ENCODE results near the gene OTUB2.

OTUB2 gene

DNA sequence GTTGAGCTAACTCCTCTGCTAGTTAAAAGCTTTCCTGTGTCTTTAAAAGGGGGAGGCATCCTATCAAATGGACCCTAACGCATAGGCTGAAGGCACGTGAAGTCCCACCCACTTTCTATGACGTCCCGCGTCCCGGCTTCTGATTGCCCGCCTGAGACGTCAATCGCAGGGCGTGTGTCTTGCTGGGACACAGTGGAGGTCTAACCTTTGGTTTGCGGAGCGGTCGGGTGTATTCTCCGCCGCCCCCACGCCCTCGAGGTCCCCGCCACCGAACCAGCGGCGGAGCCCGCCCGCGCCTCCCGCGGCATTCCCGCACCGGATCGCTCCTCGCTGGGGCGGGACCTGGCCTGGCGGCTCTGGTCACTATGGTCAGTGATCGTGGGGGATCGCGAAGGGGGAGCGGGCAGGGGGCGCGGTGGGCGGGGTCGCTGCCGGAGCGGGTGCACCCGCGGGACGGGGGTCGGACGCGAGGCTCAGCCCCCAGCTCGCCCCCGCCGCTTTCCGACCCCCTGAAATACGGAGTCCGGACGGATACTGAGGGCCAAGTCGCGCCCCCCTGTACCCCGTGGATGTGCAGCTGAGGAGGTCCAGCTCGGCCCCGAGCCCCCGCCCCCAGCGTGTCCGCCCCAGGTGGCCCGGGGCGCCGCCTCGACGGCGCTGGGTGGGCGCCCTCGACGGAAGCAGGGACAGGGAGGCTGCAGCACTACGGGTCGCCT lies at the start of gene OTUB2:
Gene OTUB2, plus strand, starts transcription at position 168 of the 716 bp plus-strand sequence. Its CDS starts 198 bp downstream, at position 366.
- peak; percentile 97 to 100 for DNase-seq

DNA sequence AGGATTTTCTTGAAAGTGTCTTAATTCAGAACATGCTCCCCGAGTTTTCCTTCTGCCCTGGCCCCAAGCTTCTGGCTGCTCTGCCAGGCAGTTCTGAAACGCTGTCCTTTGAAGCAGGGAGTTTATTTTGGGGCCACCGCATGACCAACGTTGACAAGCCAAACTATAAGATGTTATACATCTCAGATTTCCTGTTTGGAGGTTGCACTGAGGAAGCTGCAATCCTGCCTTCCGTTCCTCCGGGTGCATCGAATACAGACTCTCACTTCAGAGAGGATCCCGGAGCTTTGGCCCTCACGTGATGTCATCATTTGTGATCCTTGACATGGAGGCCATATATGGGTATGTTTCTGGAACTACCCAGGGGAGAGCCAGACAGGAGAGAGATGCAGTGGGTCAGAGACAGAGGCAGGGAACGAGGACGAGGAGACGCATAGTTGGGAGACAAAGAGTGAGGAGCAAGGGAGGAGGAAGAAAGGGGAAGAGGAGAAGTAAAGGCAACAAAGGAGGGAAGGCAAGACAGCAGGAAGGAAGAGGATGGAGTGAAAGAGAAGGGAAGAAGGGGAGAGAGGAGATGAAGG lies 49.6 kb upstream of the OTUB2 start, which contains the start of gene ASB2:
Gene ASB2, minus strand, starts transcription at position 94 of the 581 bp plus-strand sequence. CDS start 12,031 bp downstream, outside the sequence.
- no peak for DNase-seq

DNA sequence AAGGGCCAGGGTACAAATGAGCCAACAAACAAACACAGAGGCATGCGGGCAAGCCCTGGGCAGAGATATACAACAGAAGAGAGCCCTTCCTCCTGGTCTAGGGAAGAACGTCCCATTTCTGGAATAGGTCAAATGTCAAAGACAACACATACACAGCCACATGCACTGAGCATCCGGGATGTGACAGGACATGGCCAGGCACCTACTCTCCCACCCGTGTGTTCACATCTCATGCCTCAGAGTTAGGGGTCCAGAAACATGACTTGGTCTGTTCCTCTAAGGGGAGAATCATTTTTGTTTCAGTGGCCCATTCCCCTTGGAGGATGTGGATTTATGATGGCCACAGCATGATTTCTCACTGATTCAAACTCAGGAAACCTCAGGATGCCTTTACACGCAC lies 49.0 kb upstream of the OTUB2 start:
- DNase-seq = no peak

DNA sequence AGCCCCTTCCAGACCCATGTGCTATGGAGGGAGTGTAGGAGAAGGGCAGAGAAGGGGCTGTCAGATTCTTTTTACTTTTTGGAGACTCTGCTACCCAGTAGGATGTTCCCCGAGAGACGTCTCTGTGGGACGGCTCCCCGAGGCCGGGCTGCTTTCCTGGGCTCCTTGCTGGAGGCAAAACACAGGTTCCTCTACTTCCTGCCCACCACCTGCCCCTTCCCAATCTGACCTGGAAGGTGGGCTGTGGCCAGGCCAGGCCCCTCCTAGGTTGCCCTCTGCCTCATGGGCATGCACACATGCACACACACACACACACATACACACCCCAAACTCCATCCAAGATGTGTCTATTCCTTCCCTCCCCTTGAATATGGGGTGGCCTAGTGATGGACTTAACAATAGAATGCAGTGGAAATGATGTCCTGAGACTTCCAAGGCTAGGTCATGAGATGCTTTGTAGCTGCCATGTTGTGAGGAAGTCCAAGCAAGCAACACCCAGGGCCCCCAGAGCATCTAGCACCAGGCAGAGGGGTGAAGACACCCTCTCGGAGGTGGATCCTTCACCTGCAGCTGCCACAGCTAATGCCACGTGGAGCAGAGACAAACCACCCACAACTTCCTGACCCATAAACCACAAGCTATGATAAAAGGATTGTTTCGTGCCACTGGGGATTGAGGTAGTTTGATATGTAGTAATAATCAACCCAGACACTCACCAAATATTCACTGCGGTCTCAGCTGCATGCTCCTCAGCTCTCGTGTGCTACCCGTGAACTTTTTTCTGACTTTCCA lies 48.2 kb upstream of the OTUB2 start:
- no peak for DNase-seq

DNA sequence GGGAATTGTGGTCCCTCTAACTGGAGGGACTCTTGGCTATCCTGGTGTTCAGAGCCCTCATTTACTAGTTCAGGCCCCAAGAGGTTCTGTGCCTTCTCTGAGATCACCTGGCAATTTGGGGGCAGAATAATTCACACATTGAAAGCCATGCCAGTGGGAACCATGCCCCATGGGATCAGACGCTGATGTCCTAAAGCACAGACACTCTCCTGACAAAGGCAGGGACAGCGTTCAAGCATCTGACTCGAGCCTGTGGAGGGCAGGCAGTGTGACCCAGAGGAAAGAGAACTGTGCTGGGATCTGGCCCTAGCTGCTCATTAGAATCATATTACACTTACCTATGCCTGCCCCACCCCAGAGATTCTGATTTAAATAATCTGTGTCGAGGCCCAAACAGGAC lies 47.4 kb upstream of the OTUB2 start:
- DNase-seq = no peak

DNA sequence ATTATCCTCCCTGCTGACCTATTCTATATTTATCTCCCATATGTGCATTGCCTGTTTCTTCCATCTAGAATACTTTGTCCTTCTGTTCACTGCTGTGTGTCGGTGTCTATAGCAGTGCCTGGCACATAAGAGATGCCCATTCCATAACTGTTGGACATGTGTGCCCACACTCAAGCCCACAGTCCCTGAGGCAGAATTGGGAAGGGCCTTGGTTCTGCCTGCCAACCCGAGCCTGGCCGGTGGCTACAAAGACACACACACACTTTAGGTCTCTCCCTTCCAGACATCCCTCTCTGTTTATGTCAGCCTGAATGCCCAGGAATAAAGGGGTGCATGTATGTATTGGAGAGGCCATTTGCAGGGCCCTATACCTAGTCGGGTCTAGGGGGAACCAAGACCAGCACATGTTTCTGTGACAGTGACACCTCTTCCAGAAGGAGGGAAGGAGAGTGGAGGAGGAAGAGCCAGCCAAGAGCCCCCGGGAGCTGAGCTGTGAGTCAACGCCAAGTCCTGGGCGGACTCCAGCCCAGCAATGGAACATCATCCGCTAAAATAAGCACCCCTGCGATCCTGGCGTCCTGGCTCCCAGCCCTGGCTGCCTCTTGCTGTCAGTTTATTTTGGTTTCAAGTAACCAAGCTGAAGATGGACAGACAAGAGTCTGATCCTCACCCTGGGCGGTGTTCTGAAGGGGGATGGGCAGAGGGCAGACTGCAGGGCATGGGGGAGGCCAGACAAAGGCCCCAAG lies 45.5 kb upstream of the OTUB2 start:
- no peak for DNase-seq

DNA sequence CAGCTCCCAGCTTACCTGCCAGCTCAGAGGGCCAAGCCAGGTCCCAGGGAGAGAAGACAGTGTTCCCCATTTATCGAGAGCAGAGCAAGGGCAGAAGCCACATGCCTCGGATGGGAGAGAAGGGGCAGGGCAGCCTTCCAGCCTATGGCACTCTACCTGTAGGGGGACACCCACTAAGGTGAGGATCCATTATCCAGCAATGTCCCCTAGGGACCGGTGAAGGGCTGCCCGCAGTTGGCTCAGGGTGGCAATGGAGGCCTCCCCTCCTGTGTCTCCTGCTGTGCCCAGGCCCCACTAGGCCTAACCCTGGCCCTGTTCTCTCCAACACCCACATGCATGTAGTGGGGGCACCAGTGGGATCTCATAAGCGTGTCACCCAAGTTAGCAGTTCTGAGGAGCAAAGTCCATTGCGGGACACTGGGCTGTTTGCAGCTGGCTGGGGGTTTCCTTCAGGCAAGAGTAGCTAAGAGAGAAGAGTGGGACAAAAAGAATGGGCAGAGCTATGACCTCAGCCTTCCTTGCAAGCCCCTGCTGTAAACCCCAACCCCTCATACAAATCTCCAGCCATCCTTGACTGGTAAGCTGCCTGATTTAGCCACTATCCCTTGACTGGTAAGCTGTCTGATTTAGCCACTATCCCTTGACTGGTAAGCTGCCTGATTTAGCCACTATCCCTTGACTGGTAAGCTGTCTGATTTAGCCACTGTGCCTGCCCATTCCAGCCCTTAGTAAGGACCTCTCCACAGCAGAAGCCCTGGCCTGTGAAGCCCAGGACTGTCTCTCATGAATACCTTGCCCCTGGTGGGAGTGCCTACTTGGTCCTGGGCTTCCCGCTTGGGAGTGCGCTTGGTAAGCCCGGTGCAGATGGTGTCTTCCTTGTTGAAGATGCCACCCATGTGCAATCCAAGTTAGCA lies 44.6 kb upstream of the OTUB2 start:
- no peak for DNase-seq

DNA sequence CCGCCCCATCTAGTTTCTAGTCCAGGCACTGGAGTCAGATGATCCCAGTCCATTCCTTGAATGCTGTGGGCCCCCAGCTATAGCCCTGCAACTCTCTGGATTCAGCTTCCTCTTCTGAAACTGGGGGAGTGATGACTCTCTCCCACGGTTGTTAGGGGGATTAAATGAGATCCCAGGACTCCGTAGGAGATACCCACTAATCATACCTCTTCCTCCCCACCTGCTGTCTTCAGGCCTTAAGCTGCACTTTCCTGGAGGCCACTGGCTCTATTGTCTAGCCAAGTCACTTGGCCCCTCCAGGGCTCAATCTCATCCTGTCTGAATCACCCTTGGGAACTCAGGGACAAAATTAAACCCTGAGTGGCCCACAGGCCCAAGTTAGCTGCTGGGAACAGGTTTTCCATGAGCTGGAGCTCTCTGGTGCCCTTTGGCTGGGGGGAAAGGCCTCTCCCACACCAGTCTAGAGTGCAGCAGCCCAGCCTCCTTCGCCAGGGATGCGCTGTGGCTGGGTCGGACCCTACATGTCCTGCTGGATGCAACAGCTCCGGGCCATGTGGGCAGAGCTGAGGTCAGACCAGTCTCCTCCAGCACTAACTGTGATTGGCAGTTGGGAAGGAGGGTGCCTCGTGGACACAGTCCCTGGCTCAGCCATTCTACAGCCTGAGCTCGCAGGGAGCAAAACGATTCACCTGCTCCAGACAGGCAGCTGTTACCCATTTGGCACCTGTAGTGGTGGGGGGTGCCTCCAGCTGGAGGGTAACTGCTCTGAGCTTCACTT lies 43.7 kb upstream of the OTUB2 start:
- DNase-seq = no peak

DNA sequence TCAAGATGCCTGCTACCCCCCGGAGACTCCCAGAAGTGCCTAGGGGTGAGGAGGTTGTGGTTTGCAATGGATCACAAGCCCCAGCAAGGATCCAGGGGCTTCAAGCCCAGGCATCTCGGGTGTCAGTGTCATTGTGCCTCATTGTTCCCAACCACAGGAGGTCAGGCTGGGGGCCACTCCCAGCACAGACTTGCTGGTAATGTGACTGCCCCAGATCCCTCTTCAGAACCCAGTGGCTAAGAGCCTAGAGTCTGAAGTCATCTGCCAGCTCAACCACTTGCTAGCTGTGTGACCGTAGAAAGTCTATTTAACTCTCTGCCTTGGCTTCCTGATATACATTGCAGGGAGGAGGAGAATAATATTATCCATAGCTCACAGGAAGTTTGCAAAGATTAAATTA lies 42.1 kb upstream of the OTUB2 start:
- no peak for DNase-seq

DNA sequence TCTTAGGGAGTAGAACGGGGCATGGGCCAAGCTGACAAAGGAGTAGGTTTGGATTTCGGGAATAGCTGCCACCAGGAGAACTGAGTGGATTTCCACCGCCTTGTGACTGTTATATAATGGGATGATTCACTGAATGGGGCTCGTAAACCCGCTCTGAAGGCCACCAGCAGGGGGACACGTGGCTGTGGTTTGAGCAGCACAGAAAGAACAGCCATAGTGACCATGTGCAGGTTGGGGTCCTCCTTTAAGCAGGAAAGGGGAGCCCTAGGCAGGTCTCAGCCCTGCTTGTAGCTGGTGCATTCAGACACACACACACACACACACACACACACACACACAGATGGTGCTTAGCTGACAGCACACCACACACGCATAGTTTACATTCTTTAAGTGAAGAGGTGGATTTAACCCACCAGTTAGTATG lies 41.1 kb upstream of the OTUB2 start:
- no peak for DNase-seq

DNA sequence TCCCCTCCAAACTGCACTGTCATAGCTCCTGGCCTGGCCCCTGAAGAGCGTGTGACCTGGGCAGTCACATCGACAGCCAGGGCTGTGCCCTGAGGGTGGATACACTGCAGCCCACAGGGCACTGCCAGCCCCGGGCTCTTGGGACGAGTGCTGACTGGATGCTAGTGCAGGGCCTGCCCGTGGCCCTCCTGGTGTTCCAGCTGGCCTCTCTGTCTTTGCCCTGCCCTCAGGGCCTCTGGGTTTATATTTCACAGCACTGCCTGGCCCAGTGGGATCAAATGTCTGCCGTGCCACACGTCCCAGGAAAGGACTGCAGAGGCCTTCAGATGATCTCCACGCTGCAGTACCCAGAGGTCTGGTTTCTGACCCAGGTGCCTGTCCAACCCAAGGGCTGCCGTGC lies 39.2 kb upstream of the OTUB2 start:
- DNase-seq = no peak

DNA sequence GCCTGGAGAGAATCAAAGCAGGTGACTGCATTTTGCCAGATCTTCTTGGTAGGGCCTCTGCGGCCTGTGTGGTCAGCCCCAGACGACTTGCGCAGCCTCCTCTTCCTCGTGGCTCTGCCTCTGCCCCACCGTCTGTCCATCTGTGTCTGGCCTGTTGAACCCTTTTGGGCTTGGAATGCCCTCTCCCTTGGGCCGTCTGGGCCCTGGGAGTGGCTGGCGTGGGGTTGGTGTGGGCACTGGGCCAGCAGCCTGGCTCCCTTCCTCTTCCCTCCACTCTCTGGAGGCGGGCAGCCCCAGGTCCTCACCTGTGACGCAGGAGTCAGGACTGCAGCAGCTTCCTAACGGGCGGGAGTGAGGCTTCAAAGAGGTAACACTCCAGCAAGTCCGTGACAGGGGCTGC lies 38.8 kb upstream of the OTUB2 start:
- no peak for DNase-seq

DNA sequence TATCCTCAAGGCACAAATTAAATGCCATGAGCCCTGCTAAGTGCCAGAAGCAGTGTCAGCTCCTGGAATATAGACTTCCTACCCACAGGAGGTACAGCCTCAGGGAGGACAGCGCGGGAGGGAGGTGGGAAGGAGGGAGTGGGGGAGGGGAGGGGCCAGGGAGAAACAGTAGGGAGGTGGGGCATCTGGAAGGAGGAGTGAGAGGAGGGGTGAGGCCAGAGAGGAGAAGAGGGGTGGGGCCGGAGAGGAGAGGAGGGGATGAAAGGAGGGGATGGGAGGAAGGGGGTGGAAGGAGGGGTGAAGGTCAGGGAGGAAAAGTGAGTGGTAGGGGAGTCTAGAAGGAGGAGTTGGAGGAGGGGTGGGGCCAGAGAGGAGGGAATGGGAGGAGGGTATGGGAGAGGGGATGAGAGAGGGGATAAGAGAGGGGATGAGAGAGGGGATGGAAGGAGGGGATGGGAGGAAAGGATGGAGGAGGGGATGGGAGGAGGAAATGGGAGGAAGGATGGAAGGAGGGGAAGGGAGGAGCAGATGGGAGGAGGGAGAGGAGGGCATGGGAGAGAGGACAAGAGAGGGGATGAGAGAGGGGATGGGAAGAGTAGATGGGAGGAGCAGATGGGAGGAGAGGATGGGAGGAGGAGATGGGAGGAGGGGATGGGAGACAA lies 38.2 kb upstream of the OTUB2 start:
- DNase-seq = no peak

DNA sequence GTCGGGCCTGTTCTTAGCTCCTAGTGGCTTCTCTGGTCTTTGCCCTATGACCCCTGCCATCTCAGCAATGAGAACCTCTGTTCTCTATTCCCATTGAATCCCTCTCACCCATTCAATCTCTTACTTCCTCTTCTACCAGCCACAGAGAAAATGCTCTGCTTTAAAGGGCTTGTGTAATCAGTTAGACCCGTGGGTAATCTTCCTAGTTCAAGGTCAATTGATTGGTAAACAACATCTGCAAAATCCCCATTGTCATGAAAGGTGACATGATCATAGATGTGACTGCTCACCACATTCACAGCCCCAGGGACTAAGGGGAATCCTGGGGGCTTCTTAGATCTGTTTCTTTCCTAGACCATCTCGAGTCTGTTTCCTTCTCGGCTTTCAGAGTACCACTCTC lies 36.2 kb upstream of the OTUB2 start:
- DNase-seq = peak; percentile 58 to 88

DNA sequence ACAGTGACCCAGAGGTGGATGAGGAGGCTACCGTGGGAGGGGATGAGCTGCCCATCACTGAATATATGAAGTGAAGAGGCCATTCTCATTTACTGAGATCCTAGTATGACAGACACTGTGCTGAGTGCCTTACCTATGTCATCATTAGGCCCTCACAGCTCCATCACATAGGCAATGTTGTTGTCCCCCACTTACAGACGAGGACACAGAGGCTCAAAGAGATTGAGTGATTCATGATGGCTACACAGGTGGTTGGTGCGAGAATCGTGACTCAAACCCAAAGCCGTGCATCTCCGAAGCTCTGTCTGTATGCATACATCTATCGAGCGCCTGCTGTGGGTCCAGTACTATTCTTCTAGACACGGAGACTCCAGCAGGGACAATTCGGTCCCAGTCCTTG lies 34.9 kb upstream of the OTUB2 start:
- no peak for DNase-seq

DNA sequence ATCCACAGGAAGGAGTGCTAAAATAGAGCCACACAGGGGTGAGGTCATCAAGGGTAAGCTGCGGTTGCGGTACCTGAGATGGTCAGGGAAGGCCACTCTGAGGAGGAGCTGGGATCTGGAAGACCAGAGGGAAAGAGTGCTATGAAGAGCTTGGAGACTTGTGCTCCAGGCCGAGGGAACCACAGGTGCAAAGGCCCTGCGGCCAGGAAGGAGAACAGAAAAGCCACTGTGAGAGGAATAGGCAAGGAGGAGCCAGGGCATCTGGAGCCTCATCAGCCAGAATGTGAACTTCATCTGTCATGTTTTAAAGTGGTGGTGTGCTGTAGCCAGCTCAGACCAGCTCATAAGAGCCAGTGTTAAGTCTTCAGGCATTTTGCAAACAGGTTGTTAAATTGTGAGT lies 34.5 kb upstream of the OTUB2 start:
- DNase-seq = no peak

DNA sequence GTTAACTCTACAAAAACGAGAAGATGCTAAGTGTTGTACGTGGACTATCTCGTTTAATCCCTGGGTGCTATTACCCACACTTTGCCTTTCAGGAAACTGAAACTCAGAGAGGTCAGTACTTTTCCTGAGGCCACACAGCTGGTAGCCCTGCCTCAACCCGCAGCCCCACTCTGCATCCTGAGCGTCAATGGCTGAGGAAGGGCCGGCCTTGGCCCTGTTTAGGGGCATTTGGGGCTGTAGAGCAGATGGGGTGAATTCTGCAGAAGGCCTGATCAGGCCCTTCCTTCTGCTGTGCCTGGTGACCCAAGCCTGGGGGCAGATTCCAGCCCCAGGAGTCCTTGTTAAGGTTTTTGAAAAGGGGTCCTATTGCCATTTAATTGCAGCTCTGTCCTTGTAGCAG lies 32.8 kb upstream of the OTUB2 start:
- DNase-seq = no peak

DNA sequence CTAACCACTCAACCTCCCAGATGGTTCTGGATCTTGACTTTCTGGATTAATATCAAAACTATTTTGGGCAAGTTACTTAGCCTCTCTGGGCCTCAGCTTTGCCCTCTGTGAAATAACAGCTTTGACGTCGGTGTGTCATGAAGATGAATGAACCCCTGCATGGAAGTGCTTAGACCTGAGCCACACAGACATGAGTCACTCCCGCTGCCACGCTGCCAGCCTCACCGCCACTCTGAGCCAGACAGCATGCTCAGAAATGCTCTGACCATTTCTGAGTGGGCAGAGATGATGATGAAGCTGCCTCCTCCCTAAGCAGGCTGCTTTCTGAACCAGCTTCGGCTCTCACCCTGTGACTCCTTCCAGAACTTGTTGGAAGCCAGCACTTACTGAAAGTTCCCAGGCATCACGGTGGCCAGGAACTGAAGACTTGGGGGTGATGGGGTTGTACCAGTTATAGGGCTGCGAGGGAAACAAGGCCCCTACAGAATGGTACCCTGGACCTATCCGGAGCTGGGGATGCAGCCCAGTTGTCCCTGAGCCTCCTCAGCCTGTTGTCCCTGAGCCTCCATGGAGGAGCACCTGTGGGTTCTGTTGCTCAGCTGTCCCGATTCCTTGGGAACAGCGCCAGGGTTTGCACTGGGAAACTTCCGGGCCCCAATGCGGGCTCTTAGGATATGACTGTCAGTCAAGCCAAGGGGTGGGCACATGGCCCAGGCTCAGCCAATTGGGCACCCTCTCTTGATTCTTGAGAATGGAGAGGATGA lies 31.0 kb upstream of the OTUB2 start:
- peak in 1 of 2 donors; percentile 72 for DNase-seq

DNA sequence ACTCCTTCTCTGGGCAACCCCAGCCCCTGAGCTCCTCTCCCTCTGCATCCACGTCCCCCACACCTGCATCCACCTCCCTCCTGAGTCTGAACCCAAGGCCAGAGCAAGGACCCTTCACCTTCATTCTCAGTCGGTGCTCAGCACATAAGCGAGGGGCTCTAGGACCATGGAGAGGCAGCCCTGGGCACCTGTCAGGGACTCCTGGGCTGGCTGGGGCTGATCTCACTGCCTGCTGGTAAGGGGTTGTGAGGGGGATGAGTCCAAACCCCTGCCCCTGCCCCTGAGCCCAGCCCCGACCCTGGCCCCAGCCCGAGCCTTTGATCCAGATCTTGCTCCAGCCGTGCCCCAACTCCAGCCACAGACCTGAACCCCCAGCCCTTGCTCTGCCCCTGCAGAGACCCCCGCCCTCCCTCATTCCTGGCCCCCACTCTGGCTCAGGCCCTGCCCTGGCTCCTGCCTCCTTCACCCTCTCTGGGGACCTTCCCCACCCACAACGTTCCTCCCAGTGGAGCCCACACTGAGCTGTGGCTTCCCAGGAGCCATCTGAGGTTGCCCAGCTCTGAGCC lies 29.9 kb upstream of the OTUB2 start:
- peak in 1 of 2 donors; percentile 18 for DNase-seq

Measured in inflammatory macrophage treated with lipopolysaccharide for 1 hour (primary cell).